SKM-1 treated with dmso at 0.1 percent for 144 hours (cell line): ENCODE measurements around the gene THYN1.

Experiments used
- DNase-seq: peaks from one replicate; lab custom pipeline; 2025; ENCODE audit not compliant: unreplicated experiment; lab: John Stamatoyannopoulos, UW

THYN1 gene

GRCh38 chr11:134250675-134251074 is 2.5 kb downstream of the THYN1 start:
- DNase-seq: no peak

- DNase-seq: no peak
Observed at GRCh38 chr11:134250246-134250645, 2.9 kb downstream of the THYN1 start.

GRCh38 chr11:134248910-134249480 is 4.2 kb downstream of the THYN1 start:
- no peak for DNase-seq

GRCh38 chr11:134246678-134247077 is 6.5 kb downstream of the THYN1 start:
- DNase-seq: no peak

- DNase-seq: no peak
Observed at GRCh38 chr11:134246100-134246499, 7.1 kb downstream of the THYN1 start.

GRCh38 chr11:134245434-134245833 is 7.7 kb downstream of the THYN1 start:
- DNase-seq: no peak

- DNase-seq: no peak
Observed at GRCh38 chr11:134244593-134244992, 8.6 kb downstream of the THYN1 start.

- DNase-seq: no peak
Observed at GRCh38 chr11:134243913-134244312, 9.2 kb downstream of the THYN1 start.

- no peak for DNase-seq
Observed at GRCh38 chr11:134242376-134242775, 10.8 kb downstream of the THYN1 start.

- no peak for DNase-seq
Observed at GRCh38 chr11:134240592-134240991, 12.6 kb downstream of the THYN1 start.

- no peak for DNase-seq
Observed at GRCh38 chr11:134238956-134239355, 14.2 kb downstream of the THYN1 start.

GRCh38 chr11:134237557-134237922 is 15.6 kb downstream of the THYN1 start:
- DNase-seq: no peak

GRCh38 chr11:134236834-134237556 is 16.2 kb downstream of the THYN1 start:
- no peak for DNase-seq

GRCh38 chr11:134235399-134235798 is 17.8 kb downstream of the THYN1 start:
- DNase-seq: no peak

GRCh38 chr11:134233729-134234179 is 19.4 kb downstream of the THYN1 start:
- DNase-seq: no peak

GRCh38 chr11:134231958-134232659 is 21.0 kb downstream of the THYN1 start:
- peak; percentile 12 for DNase-seq

- DNase-seq: no peak
Observed at GRCh38 chr11:134230339-134230738, 22.8 kb downstream of the THYN1 start.

- no peak for DNase-seq
Observed at GRCh38 chr11:134229126-134229790, 23.9 kb downstream of the THYN1 start.

- no peak for DNase-seq
Observed at GRCh38 chr11:134228625-134229024, 24.5 kb downstream of the THYN1 start.

- no peak for DNase-seq
Observed at GRCh38 chr11:134226806-134227325, 26.3 kb downstream of the THYN1 start.
